ENCODE data around the gene UCMA. TPM values are rescaled to one million over a fixed set of nuclear protein-coding genes. Genes with fewer than 3 reads are reported as not detected.
"Not testable (repeated sequence)": the region's sequence is repeated elsewhere in the genome, so short reads cannot be mapped to it uniquely, and the experiment has no call there.

Gene UCMA
- total RNA-seq, 1 experiment from 2014 or later: not detected

DNA sequence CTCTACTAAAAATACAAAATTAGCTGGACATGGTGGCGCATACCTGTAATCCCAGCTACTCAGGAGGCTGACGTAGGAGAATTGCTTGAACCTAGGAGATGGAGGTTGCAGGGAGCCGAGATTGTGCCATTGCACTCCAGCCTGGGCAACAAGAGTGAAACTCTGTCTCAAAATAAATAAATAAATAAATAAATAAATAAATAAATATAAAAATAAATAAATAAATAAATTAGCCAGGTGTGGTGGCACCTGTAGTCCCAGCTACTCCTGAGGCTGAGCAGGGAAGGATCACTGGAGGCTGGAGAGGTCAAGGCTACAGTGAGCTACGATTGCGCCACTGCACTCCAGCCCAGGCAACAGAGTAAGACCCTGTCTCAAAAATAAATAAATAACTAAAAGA is 8.1 kb upstream of the UCMA start:
- POLR2A ChIA-PET; H3K79me2 ChIP-seq (ENCODE audit: insufficient read depth, low read length); H3K9me3 ChIP-seq (ENCODE audit: control insufficient read depth in 1 of 2, insufficient read depth in 1 of 2, low read depth in 1 of 2, low read length in 2 of 2); H3K4me1 ChIP-seq (ENCODE audit: control insufficient read depth in 1 of 2, insufficient read depth in 2 of 2, low read length in 2 of 2); CTCF ChIA-PET; H3K9me2 ChIP-seq (ENCODE audit: insufficient read depth); H3K4me2 ChIP-seq (ENCODE audit: low read length); H3K36me3 ChIP-seq (ENCODE audit: control insufficient read depth in 1 of 2, insufficient read depth in 2 of 2, low read length in 2 of 2); ATAC-seq; intact Hi-C loops (cut with micrococcal nuclease); H3K27ac ChIP-seq (ENCODE audit: low read depth, low read length); DNase-seq (ENCODE audit: low read depth, low spot score); H4K20me1 ChIP-seq (ENCODE audit: insufficient read depth); H2AFZ ChIP-seq (ENCODE audit: low read depth, low read length, poor library complexity, severe bottlenecking); H3K27me3 ChIP-seq (ENCODE audit: insufficient read depth, low read length); RAD21 ChIA-PET (ENCODE audit: low non-redundant PET in 1 of 2, low total read pairs in 2 of 2, uncharacterized antibody in 2 of 2, unreplicated experiment in 2 of 2); H3K9ac ChIP-seq (ENCODE audit: low read length); H3K4me3 ChIP-seq (replicated peaks in 1 of 2; ENCODE audit: low read depth in 1 of 2, low read length in 2 of 2); BruUV-seq (replicated peaks): not testable (repeated sequence)

DNA sequence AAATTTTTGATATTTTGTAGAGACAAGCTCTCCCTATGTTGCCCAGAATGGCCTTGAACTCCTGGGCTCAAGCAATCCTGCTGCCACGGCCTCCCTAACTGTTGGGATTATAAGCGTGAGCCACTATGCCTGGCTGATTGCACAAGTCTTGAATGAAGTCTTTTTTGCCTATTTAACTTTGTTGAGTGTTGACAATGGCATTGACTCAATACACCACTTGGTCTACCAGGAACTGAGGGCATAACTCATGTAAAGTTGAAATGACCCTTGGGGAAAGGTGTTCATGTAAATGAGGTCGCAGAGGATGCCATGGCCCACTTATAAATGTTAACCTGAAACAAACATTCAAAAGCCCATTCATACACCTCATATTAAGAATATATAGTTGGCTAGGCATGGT is 7.4 kb upstream of the UCMA start:
- H2AFZ ChIP-seq (ENCODE audit: low read depth, low read length, poor library complexity, severe bottlenecking): no peak overlapping the region
- H3K27ac ChIP-seq (ENCODE audit: low read depth, low read length): no peak overlapping the region
- no peak overlapping the region for H3K9ac ChIP-seq (ENCODE audit: low read length)
- POLR2A ChIA-PET: no interaction called here
- peaks cover 0 to 3% of the 10 kb centered on the region in 2 experiments; a peak in 1 of 4 replicates for H3K4me1 ChIP-seq (ENCODE audit: control insufficient read depth in 1 of 2, insufficient read depth in 2 of 2, low read length in 2 of 2)
- no TSS peak for BruUV-seq (replicated peaks)
- intact Hi-C loops (cut with micrococcal nuclease): no loop called here
- no peak for ATAC-seq
- no peaks in the 10 kb centered on the region for H3K79me2 ChIP-seq (ENCODE audit: insufficient read depth, low read length)
- H4K20me1 ChIP-seq (ENCODE audit: insufficient read depth): no peaks in the 10 kb centered on the region
- TF ChIP-seq FOSL1 (IDR thresholded peaks at IDR 0.05; ENCODE audit: low read depth) (no peak), ZFX (IDR thresholded peaks at IDR 0.05) (no peak), ELF1 (IDR thresholded peaks at IDR 0.05; ENCODE audit: borderline replicate concordance, low read depth) (no peak), EGR1 (IDR thresholded peaks at IDR 0.05; ENCODE audit: low read depth) (no peak), POLR2AphosphoS5 (IDR thresholded peaks at IDR 0.05; ENCODE audit: low read depth, low read length) (no peak), SP1 (IDR thresholded peaks at IDR 0.05; ENCODE audit: low read depth) (no peak), YY1 (IDR thresholded peaks at IDR 0.05; ENCODE audit: extremely low read depth, insufficient replicate concordance, low read depth, low read length) (no peak), EZH2phosphoT487 (IDR thresholded peaks at IDR 0.05; ENCODE audit: borderline replicate concordance) (no peak), TCF7L2 (IDR thresholded peaks at IDR 0.05; ENCODE audit: borderline replicate concordance, extremely low read depth, insufficient read depth, insufficient read length) (no peak), EZH2 (IDR thresholded peaks at IDR 0.05) (no peak), POLR2A (IDR thresholded peaks at IDR 0.05; ENCODE audit: borderline replicate concordance, extremely low read depth, insufficient read depth, insufficient read length) (no peak), CBX3 (IDR thresholded peaks at IDR 0.05; ENCODE audit: low read depth) (no peak), JUND (IDR thresholded peaks at IDR 0.05) (no peak), SRF (IDR thresholded peaks at IDR 0.05; ENCODE audit: low read depth) (no peak)
- TF ChIP-seq, protein P1, sequence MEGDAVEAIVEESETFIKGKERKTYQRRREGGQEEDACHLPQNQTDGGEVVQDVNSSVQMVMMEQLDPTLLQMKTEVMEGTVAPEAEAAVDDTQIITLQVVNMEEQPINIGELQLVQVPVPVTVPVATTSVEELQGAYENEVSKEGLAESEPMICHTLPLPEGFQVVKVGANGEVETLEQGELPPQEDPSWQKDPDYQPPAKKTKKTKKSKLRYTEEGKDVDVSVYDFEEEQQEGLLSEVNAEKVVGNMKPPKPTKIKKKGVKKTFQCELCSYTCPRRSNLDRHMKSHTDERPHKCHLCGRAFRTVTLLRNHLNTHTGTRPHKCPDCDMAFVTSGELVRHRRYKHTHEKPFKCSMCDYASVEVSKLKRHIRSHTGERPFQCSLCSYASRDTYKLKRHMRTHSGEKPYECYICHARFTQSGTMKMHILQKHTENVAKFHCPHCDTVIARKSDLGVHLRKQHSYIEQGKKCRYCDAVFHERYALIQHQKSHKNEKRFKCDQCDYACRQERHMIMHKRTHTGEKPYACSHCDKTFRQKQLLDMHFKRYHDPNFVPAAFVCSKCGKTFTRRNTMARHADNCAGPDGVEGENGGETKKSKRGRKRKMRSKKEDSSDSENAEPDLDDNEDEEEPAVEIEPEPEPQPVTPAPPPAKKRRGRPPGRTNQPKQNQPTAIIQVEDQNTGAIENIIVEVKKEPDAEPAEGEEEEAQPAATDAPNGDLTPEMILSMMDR (IDR thresholded peaks at IDR 0.05 in 2 of 3, conservative IDR thresholded peaks at IDR 0.05 in 1 of 3; ENCODE audit: borderline replicate concordance in 1 of 3, insufficient read depth in 1 of 3, low read depth in 2 of 3, low read length in 2 of 3): no peak
- TF ChIP-seq, protein P2, sequence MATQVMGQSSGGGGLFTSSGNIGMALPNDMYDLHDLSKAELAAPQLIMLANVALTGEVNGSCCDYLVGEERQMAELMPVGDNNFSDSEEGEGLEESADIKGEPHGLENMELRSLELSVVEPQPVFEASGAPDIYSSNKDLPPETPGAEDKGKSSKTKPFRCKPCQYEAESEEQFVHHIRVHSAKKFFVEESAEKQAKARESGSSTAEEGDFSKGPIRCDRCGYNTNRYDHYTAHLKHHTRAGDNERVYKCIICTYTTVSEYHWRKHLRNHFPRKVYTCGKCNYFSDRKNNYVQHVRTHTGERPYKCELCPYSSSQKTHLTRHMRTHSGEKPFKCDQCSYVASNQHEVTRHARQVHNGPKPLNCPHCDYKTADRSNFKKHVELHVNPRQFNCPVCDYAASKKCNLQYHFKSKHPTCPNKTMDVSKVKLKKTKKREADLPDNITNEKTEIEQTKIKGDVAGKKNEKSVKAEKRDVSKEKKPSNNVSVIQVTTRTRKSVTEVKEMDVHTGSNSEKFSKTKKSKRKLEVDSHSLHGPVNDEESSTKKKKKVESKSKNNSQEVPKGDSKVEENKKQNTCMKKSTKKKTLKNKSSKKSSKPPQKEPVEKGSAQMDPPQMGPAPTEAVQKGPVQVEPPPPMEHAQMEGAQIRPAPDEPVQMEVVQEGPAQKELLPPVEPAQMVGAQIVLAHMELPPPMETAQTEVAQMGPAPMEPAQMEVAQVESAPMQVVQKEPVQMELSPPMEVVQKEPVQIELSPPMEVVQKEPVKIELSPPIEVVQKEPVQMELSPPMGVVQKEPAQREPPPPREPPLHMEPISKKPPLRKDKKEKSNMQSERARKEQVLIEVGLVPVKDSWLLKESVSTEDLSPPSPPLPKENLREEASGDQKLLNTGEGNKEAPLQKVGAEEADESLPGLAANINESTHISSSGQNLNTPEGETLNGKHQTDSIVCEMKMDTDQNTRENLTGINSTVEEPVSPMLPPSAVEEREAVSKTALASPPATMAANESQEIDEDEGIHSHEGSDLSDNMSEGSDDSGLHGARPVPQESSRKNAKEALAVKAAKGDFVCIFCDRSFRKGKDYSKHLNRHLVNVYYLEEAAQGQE (IDR thresholded peaks at IDR 0.05; ENCODE audit: low read depth): no peak
- TF ChIP-seq, protein P3, sequence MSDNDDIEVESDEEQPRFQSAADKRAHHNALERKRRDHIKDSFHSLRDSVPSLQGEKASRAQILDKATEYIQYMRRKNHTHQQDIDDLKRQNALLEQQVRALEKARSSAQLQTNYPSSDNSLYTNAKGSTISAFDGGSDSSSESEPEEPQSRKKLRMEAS (IDR thresholded peaks at IDR 0.05): no peak
- no peak for DNase-seq (ENCODE audit: low read depth, low spot score)
- no peaks in the 10 kb centered on the region for H3K27me3 ChIP-seq (ENCODE audit: insufficient read depth, low read length)
- no peaks in the 10 kb centered on the region for H3K36me3 ChIP-seq (ENCODE audit: control insufficient read depth in 1 of 2, insufficient read depth in 2 of 2, low read length in 2 of 2)
- CTCF ChIA-PET: no interaction called here
- H3K4me3 ChIP-seq (replicated peaks in 1 of 2; ENCODE audit: low read depth in 1 of 2, low read length in 2 of 2): no peak overlapping the region
- H3K9me3 ChIP-seq (ENCODE audit: control insufficient read depth in 1 of 2, insufficient read depth in 1 of 2, low read depth in 1 of 2, low read length in 2 of 2): no peaks in the 10 kb centered on the region
- no peaks in the 10 kb centered on the region for H3K9me2 ChIP-seq (ENCODE audit: insufficient read depth)
- no peak overlapping the region for H3K4me2 ChIP-seq (ENCODE audit: low read length)
- RAD21 ChIA-PET (ENCODE audit: low non-redundant PET in 1 of 2, low total read pairs in 2 of 2, uncharacterized antibody in 2 of 2, unreplicated experiment in 2 of 2): no interaction called here

All from HCT116 (cell line).